ENCODE measurements around the gene RHOB.
"Not testable (repeated sequence)": the region's sequence is repeated elsewhere in the genome, so short reads cannot be mapped to it uniquely, and the experiment has no call there.

Gene RHOB

DNA sequence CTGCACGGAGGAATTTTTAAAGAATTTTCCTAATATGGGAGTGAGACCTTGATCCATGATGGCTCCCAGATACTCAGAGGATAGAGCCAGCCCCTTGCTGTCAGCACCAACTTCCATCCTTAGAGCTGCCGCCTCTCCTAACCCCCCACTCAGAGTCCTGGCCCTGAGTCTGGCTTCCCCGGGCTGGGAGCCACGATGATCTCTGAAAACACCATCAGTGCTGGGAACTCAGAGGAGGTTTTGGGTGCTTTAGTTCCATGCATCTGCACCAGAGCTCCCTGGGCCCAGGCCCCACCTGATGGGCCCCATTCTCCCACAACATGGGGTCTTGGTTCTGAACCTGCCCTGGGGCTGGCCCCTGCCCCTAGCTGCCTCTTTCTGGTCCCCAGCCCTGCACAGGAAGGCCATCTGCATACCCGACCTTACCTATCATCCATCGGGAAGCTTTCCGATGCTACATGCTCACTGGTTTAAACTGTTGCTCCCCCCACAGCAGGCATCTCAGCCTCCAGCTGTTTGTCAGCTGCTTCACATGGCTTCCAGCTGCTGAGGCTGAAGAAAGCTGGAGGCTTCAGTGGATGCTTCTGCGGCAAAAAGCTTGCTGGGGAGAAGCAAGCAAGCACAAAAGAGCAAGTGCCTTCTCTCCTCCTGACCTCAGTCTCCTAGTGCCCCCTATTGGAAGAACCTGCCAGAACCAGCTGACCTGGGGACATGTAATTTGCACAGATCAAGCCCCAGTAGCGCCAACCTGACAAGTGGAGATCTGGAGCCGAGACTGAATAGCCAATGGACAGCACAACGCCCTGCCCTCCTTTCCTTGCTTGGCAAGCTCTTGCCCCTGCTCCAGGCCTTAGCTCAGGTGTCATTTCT, 24.2 kb upstream of the RHOB start:
- peak; percentile 46 for DNase-seq

DNA sequence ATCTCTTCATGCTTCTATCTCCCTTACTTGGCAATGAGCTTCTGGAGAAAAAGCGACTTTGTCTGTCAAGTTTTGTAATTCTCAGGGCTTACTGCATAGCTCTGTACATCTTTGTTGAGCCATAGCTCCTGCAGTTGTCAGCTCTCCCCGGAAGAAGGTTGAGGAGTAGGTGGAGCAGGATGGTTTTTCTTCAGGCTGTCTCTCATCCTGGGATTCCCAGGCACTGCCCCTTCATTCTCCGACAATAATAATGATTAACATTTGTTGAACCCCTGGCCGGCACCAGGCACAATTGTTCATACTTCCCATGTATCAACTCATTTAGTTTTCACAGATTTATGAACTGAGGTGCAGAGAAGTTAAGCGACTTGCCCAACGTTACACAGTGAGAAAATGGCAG, 23.5 kb upstream of the RHOB start:
- DNase-seq, result no peak

DNA sequence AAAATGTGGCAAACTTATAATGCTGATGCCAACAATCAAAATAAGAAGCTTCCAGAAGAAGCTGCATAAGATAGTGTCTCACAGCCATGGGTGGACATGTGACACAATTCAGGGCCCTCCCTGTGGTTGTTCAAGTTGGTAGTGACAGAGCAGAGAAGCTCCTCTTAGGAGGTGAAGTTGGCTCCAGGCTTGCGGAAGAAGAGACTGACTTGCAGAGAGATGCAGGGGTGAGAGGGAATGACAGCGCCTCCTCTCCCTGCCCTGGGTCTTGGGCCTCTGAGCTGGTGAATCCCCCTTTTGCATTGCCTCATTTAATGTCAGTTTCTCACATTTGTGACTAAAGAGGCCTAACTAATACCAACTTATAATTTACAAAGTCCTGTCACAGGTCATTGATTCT, 23.0 kb upstream of the RHOB start:
- DNase-seq, result no peak

DNA sequence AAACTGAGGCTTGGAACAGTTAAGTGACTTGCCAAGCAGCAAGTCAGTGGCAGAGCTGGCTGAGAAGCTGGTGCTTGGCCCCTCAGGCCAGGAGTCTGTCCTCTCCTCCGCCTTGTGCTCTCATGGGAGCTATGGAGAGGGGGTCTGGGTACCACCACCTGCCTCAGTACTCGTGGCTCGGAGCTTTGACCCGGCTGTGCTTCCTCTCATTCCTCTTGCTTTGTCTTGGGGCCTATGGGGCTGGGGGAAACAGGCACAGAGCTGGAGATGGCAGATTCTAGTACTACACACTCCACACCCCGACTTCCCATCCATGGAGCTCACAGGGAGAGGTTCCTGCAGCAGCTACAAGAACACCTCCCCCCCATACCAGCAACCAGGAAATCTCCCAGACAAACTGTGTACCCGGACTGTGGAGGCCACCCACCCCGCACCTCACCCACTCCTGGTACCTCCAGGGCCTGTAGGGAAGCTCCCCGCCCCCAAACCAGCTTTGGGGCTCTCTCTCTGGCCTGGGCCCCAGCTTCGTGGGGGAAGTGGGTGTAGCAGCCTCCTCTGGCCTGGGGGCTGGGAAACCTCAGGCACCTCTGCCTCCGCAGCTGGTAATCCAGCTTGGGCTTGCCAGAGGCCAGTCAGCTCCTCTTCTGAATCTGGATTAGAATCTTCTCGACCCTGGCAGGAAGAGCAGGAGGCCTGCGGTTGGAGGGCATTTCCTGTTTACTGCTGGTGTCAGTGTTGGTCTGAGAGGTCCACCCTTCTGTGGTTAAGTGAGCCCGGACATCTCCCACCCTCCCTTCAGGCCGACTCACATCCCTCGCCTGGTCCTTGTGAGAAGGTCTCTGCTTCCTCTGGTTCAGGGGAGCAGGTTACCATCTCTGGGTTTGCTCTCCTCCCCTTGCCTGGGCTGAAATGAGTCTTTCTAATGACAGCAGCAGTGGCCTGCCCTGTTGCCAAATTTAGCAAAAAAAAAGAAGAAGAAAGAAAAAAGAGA, 22.3 kb upstream of the RHOB start:
- peak; percentile 45 for DNase-seq

DNA sequence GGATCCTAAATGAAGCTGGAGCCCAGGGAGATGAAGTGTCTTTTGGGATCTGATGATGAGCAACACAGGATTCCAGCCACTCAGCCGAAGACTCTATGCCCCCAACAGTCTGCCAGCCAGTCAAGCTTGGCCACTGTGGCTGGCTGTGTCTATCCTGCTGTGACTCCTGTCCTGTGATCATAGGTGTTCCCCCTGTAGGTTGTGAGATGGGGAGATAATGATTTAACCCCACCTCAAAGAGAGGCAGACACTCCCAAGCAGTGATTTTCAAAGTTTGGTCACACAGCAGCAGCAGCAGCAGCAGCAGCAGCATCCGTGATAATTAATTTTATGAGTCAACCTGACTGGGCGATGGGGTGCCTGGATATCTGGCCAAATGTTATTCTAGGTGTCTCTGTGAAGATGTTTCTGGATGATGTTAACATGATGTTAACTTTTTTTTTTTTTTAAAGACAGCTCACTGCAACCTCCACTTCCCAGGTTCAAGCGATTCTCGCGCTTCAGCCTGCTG, 21.4 kb upstream of the RHOB start:
- DNase-seq, result no peak

DNA sequence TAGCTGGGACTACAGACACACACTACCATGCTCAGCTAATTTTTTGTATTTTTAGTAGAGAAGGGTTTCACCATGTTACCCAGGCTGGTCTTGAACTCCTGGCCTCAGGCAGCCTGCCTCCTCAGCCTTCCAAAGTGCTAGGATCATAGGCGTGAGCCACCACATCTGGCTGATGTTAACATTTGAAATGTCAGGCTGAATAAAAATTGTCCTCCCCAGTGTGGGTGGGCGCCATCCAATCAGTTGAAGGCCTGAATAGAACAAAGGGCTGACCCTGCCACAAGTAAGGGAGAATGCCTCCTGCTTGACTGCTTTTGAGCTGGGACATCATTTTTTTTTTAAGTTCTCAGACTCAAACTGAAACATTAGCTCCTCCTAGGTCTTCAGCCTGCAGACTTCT, 21.0 kb upstream of the RHOB start:
- no peak for DNase-seq

DNA sequence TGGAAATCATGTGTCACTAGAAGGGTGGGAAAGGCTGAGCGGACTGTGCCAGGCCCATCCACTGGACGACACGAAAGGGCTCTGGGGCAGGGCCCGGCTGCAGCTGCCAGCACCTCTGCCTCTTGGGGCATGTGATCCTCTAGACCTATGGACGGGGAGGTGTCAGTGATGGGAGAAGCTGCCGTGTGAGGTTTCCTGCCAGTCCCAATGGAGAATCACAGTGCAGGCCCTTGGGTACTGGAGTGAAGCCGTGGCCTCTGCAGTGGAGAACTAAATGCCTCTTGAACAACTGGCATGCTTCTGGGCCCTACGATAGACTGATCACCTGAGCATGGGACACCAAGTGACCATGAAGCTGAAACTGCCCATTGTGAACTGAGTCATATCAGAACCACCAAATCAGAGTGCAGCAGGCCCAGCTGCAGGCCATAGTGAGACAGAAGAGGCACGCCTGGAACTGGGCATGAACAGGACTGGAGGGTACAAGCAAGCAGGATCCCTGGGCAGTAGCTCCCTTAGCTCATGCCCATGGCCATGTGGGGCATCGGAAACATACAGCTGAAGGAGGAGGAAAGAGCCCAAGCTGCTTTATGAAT, 18.8 kb upstream of the RHOB start:
- no peak for DNase-seq

DNA sequence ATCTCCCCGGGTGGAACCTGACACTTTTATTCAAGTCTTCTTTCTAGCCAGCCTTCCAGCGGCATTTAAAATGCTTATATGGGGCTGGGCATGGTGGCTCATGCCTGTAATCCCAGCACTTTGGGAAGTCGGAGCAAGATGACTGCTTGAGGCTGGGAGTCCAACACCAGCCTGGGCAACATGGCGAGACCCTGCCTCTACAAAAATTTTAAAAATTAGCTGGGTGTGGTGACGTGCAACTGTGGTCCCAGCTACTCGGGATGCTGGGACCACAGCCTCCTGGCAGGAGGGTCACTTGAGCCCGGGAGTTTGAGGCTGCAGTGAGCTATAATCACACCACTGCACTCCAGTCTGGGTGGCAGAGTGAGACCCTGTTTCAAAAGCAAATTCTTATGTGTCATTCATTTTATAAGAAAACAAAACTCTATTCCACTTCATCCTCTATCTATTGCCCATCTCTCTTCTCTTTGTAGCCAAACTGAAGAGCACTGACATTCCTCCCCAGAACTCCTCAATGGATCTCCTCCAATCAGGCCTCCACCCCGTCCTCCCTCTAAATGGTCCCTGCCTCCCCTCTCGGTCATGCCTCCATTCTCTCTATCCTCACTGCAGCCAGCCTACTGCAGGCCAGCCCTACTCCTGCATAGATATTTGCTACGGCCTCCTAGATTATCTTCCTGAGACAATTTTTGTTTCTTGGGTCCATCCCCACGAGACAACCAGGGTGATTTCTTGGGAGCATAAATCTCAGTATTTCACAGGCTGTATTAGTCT, 18.0 kb upstream of the RHOB start:
- no peak for DNase-seq

DNA sequence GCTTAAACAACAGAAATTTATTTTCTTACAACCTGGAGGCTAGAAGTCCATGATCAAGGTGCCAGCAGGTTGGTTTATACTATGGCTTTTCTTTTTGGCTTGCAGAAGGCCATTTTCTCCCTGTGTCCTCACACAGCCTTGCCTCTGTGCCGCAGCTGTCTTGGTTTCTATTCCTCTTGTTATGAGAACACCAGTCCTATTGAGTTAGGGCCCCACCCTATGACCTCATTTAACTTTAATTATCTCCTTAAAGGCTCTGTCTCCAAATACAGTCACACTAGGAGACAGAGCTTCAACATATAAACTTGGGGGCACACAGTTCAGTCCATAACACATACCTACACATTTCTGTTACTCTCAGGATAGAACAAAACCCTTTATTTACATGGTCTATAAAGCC, 17.3 kb upstream of the RHOB start:
- no peak for DNase-seq

DNA sequence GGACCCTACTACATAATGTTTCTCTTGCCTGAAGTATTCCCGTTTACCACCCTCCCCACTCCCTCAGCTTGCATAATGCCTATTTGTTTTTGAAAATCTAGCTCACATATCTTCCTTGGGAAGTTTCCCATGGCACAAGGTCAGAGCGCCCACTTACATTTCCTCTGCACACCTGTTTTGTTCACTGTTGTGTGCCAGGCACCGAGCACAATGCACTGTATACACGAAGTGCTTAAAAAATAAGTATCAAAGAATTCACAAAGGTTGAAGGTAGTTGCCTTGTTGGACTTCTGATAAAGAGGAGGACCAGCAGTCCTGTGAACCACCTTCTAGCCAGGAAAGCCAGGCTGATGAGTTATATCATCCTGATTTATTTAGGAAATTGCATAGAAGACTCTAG, 16.8 kb upstream of the RHOB start:
- no peak for DNase-seq

DNA sequence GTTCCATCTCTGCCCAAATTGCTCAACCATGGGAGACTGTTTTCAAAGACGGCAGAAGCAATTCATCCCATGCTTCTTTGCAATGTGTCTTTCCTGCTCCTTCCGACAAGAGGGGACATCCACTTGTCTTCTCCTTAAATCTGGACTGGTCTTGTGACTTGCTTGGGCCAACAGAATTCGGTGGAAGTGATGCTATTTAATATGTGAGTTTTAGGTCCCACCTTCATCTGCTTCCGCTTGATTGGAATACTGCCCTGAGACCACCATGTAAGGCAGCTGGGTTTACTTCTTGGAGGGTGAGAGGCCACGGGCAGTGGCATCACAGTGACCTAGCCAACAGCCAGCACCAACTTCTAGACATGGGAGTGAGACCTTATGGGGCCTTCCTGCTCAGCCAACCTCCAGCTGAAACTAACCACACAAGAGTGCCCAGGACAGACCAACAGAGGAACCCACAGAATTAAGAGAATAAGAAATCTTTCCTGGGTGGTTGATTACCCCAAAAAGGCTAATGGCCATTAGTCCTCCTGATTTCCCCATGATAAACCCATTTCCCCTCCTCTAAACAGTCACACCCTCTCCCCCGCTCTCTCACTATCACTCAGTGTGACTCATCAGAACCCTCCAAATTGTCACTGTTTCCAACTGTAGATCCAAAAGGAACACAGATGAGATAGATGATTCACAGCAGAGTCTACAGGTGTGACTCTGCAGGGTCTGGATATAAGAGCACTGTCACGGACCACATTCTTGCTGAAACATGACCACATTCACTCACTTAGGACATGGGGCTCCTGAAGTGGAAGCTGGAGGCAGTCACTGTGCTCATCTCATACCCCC, 16.2 kb upstream of the RHOB start:
- DNase-seq, result peak; percentile 83

DNA sequence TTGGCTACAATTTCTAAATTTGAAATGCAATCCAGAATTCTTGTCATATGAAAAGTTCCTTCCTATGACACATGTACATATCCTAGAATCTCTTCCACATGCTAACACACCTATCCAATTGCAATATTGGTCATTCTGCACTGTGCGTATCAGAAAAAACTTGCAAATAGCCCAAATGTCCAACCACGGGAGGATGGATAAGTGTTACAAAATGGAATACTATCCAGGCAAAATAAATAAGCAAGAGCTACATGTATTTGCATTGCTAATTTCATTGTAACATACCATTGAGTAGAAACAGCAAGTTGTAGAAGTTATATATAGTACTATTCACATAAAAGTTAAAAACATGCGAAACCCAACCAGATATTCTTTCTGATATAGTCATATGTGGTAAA, 15.6 kb upstream of the RHOB start:
- DNase-seq, result no peak

DNA sequence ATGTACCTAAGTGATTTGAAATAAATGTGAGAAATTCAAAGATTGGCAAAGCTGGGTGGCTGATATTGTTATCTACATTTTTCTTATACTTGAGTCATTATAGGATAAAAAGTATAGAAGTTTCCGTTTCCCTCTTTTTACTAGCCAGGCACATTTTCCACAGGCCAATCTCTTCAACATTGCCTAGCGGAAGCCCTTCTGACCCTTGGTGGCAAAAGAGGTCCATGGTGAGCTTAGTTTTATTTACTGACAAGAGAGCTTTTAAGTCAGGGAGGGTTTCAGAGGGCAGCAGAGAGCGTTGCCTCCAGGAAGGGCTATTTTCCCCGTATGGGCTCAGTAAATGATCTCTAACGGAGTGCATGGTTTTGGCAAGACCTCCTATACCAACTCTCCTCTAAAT, 15.1 kb upstream of the RHOB start:
- DNase-seq, result no peak

DNA sequence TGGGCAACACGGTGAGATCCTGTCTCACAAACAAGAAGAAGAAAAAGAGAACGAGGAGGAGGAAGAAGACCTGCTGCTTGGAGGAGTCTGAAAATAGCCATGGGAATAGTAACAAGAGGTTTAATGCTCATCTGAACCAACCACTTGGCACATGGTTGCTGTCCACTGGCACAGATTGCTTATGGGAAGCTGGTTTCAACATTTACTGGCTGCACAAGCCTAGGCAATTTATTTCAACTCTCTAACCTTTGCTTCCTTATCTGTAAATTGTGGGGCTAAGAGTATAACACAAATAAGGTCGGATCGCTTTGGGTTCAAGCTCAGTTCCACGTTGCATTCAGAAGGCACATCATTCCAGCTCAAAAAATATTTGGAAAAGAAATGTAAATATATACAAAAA, 14.2 kb upstream of the RHOB start:
- DNase-seq, result no peak

DNA sequence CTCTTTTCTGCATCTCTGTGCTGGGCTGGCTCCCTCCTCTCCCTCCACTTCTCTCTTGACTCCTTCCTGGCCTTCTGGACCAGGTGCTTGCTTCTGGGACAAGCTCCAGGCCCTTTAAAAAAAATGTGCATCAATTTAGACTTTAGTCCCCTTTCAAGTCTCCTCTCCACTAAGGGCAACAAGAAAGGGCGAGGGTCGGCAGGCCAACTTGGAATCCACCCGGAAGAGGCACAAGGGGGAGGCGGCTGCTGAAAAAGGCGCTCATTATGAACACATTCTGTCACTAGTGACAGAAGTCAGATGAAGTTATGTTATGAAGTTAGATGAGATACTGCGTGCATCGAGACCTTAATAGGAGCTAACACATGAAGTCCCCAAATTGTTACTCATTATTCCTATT, 13.6 kb upstream of the RHOB start:
- no peak for DNase-seq

DNA sequence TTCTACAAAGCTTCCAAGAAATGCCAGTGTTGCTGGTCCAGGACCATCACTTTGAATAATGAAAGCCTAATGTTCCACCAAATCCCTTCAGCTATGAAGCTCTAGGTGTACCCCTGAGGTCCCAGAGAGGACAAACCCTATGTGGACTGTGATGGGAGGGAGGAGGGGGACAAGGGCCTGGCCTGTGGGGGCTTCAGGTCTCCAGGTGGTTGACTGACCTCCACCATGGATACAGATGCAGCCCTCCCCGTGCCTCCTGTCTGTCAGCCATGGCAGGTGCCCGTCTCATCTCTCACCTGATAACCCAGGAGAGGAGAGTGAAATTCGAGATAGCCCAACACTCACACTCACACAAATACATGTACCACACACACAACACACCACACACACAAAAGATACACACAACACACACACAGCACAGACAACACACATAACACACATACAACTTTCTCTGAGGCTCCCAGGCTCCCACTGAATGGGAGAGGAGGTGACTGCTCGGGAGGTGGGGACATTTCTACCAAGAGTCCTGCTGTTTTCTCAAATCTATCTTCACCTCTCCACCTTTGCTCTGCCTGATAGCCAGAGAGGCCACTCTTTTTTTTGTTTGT, 12.8 kb upstream of the RHOB start:
- DNase-seq, result no peak

DNA sequence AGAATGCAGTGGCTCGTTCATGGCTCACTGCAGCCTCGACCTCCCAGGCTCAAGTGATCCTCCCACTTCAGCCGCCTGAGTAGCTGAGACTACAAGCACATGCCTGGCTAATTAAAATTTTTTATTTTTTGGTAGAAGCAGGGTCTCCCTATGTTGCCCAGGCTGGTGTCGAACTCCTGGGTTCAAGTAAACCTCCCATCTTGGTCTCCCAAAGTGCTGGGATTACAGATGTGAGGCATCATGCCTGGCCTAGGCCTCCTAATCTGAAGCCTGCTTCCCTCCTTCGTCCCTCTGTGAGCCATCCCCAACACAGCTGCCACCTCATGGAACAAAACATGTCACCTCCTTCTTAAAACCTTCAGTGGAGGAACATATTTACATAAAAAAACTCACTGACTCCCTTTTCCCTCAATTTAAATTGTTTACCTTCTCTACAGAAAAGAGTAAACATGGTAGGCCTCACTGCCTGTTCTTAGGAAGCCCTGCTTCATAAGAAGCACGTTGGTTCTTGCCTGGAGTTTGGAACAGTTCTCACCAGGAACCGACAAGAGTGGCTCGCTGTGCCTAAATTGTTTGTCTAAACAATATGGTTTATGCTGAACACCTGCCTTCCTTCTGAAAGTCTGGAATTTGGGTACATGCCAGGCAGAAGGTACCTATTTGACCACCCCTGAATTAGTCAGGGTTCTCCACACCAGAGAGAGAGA, 12.1 kb upstream of the RHOB start:
- no peak for DNase-seq

DNA sequence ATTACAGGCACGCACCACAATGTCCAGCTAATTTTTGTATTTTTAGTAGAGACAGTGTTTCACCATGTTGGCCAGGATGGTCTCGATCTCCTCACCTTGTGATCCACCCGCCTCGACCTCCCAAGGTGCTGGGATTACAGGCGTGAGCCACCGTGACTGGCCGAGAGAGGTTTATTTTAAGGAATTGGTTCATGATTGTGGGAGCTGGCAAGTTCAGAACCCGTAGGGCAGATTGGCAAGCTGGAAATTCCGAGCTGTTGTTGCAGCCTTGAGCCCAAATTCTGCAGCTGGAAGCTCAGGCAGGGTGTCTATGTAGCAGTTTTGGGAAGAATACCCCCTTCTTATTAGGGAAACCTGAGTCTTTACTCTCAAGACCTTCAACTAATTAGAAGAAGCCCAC, 11.4 kb upstream of the RHOB start:
- DNase-seq, result not testable (repeated sequence)

DNA sequence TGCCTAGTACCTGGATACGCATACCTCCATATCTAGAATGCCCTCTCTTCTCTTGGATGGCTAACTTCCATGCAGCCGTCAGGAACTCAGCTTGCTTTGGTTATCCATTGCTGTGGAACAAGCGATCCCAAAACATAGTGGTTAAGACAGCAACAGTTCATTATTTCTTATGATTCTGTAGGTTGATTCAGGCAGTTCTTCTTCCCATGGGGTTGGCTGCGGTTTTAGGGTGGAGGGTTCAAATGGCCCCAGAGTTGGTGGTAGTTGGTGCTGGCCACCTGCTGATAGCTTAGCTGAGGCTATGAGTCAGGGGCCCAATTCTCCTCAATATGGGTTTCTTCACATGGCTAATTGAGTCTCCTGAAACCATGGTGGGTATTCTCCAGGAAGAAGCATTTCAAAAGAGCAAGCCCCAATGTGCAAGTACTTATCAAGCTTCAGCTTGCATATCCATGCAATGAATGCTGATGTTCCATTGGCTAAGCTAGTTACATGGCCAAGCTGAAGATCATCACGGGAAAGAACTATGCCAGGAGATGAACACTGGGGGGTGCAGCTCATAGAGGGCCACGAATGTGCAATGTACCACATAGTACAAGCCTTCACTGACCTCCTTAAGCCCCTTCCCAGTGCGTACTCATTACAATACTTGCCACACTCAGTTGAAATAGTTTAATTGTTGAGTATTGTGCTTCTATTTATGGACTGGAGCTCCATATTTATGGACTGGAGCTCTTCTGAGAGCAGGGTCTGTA, 10.0 kb upstream of the RHOB start:
- no peak for DNase-seq

Measured in activated CD4-positive, alpha-beta T cell treated with anti-CD3 and anti-CD28 coated beads, Interleukin-2, amount 50 U/mL, for 16 hours (primary cell).